ENCODE measurements around the gene OVCH1.
"Not testable (repeated sequence)": the region's sequence is repeated elsewhere in the genome, so short reads cannot be mapped to it uniquely, and the experiment has no call there.

Gene OVCH1

GRCh38 chr12:29499235-29499634, 1.7 kb upstream of the OVCH1 start:
- DNase-seq, result no peak

GRCh38 chr12:29492891-29493290, 4.6 kb downstream of the OVCH1 start:
- no peak for DNase-seq

- no peak for DNase-seq
These were observed 10.5 kb downstream of the OVCH1 start for GRCh38 chr12:29486972-29487371.

- DNase-seq, result no peak
These were observed 34.3 kb downstream of the OVCH1 start for GRCh38 chr12:29463198-29463597.

GRCh38 chr12:29460082-29460481, 37.4 kb downstream of the OVCH1 start:
- no peak for DNase-seq

- DNase-seq, result no peak
These were observed 42.4 kb downstream of the OVCH1 start for GRCh38 chr12:29455087-29455486.

- no peak for DNase-seq
These were observed 45.6 kb downstream of the OVCH1 start for GRCh38 chr12:29451888-29452287.

GRCh38 chr12:29448157-29448556, 49.3 kb downstream of the OVCH1 start:
- DNase-seq, result no peak

- no peak for DNase-seq
These were observed 50.1 kb downstream of the OVCH1 start for GRCh38 chr12:29447285-29447975.

- no peak for DNase-seq
These were observed 58.0 kb downstream of the OVCH1 start for GRCh38 chr12:29439506-29439905.

GRCh38 chr12:29438752-29439408, 58.6 kb downstream of the OVCH1 start:
- no peak for DNase-seq

- DNase-seq, result no peak
These were observed 59.9 kb downstream of the OVCH1 start for GRCh38 chr12:29437575-29437974.

GRCh38 chr12:29436815-29437214, 60.7 kb downstream of the OVCH1 start:
- not testable (repeated sequence) for DNase-seq

- no peak for DNase-seq
These were observed 66.0 kb downstream of the OVCH1 start for GRCh38 chr12:29431513-29431912.

- no peak for DNase-seq
These were observed 66.8 kb downstream of the OVCH1 start for GRCh38 chr12:29430716-29431044.

GRCh38 chr12:29429999-29430715, 67.3 kb downstream of the OVCH1 start:
- DNase-seq, result no peak

GRCh38 chr12:29428633-29429032, 68.9 kb downstream of the OVCH1 start:
- no peak for DNase-seq

GRCh38 chr12:29427964-29428363, 69.5 kb downstream of the OVCH1 start:
- DNase-seq, result no peak

GRCh38 chr12:29426498-29426897, 71.0 kb downstream of the OVCH1 start:
- no peak for DNase-seq

GRCh38 chr12:29425722-29426121, 71.8 kb downstream of the OVCH1 start:
- DNase-seq, result no peak

GRCh38 chr12:29416748-29417147, 80.7 kb downstream of the OVCH1 start:
- DNase-seq, result no peak

GRCh38 chr12:29415111-29415510, 82.4 kb downstream of the OVCH1 start:
- no peak for DNase-seq

- DNase-seq, result no peak
These were observed 83.1 kb downstream of the OVCH1 start for GRCh38 chr12:29414368-29414767.

- no peak for DNase-seq
These were observed 91.9 kb downstream of the OVCH1 start for GRCh38 chr12:29405561-29405960.

Measured in cerebellar nuclear complex (tissue), 1 donor.